ENCODE measurements around the gene DLX1.
"Not testable (repeated sequence)": the region's sequence is repeated elsewhere in the genome, so short reads cannot be mapped to it uniquely, and the experiment has no call there.

DNA sequence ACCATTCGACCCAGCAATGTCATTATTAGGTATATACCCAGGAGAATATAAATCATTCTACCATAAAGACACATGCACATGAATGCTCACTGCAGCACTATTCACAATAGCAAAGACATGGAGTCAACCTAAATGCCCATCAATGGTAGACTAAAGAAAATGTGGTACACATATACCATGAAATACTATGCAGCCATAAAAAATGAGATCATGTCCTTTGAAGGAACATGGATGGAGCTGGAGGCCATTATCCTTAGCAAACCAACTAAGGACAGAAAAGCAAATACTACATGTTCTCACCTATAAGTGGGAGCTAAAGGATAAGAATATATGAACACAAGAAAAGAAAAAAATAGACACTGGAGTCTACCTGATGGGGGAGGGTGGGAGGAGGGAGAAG lies 53.4 kb downstream of the DLX1 start:
- TF ChIP-seq CTCF (IDR thresholded peaks at IDR 0.05); ZFX (IDR thresholded peaks at IDR 0.05; ENCODE audit: borderline replicate concordance): not testable (repeated sequence)

All from 22Rv1 (cell line).